HCT116 (cell line): Measurements from ENCODE around the gene VANGL1. TPM values are rescaled to one million over a fixed set of nuclear protein-coding genes. Genes with fewer than 3 reads are reported as not detected.

Source experiments
- ATAC-seq: fragments of 200-7000 bp; cut with Tn5 transposase; 2 replicates; pipeline ENCODE4 v1.9.1; 2020; ENCODE audit warnings: mild to moderate bottlenecking, moderate library complexity
- BruUV-seq: library from RNA; stranded (reverse); fragments of 400-500 nt; replicated peaks from 2 replicates; lab custom pipeline; 2021; lab: Mats Ljungman, UMichigan
- CTCF ChIA-PET: fragments of 300-600 bp; sonication (Branson Sonifier 250); formaldehyde crosslinking; loops from one replicate; lab custom pipeline; 2021; ENCODE audit warnings: antibody characterized with exemption; lab: Charles Lee
- POLR2A ChIA-PET: fragments of 300-600, 350-600 bp; sonication (Branson Sonifier 250); formaldehyde crosslinking; loops from one replicate; lab custom pipeline; 2021; ENCODE audit warnings: antibody characterized with exemption; lab: Charles Lee
- RAD21 ChIA-PET, 2 experiments: fragments of 300-600 bp; sonication (Branson Sonifier 250); formaldehyde crosslinking; loops; one replicate each; lab custom pipeline; 2023; ENCODE audit warnings: low total read pairs in 2 of 2; ENCODE audit not compliant: uncharacterized antibody in 2 of 2, unreplicated experiment in 2 of 2, low non-redundant PET in 1 of 2; lab: Charles Lee
- DNase-seq: peaks from one replicate; pipeline ENCODE4 v3.0.0-alpha.2; 2010; ENCODE audit warnings: low read depth, low spot score
- H2AFZ ChIP-seq: fragments of 200-600 bp; shearing (Covaris generic), sonication (generic); 2 replicates; pipeline ENCODE4 v1.6.1; 2017; ENCODE audit warnings: low read depth, mixed run types, mixed read lengths, antibody characterized with exemption, low read length; ENCODE audit not compliant: poor library complexity, severe bottlenecking
- H3K27ac ChIP-seq: 2 replicates; pipeline ENCODE4 v1.5.1; 2012; ENCODE audit warnings: low read depth, low read length
- H3K27me3 ChIP-seq: fragments of 200-600 bp; sonication (generic); 2 replicates; pipeline ENCODE4 v1.6.1; 2016; ENCODE audit warnings: mixed run types, low read length, mixed read lengths; ENCODE audit not compliant: insufficient read depth
- H3K36me3 ChIP-seq, 2 experiments: fragments of 200-500 bp in 1 of 2; fragments of 200-600 bp in 1 of 2; sonication (Bioruptor generic) in 1 of 2; sonication (generic) in 1 of 2; 2 replicates each; pipeline versions ENCODE4 v1.5.1 to v1.6.1; 2014 to 2016; ENCODE audit warnings: low read length in 2 of 2, inconsistent platforms in 1 of 2, mixed read lengths in 1 of 2, mixed run types in 1 of 2; ENCODE audit not compliant: insufficient read depth in 2 of 2, control insufficient read depth in 1 of 2
- H3K4me1 ChIP-seq, 2 experiments: fragments of 200-600 bp in 1 of 2; sonication (generic) in 1 of 2; 2 replicates each; pipeline versions ENCODE4 v1.5.1 to v1.6.1; 2012 to 2017; ENCODE audit warnings: low read length in 2 of 2, inconsistent platforms in 1 of 2, mild to moderate bottlenecking in 1 of 2, mixed read lengths in 1 of 2, mixed run types in 1 of 2, moderate library complexity in 1 of 2; ENCODE audit not compliant: insufficient read depth in 2 of 2, control insufficient read depth in 1 of 2
- H3K4me2 ChIP-seq: fragments of 200-600 bp; sonication (generic); 2 replicates; pipeline ENCODE4 v1.6.1; 2017; ENCODE audit warnings: mixed run types, low read length, mixed read lengths
- H3K4me3 ChIP-seq, 2 experiments: fragments of 200-600 bp in 1 of 2; sonication (generic) in 1 of 2; replicated peaks in 1 of 2; 2 replicates each; pipeline ENCODE4 v1.5.1; 2011 to 2016; ENCODE audit warnings: low read length in 2 of 2, control low read depth in 1 of 2, low read depth in 1 of 2, mild to moderate bottlenecking in 1 of 2, mixed read lengths in 1 of 2, mixed run types in 1 of 2
- H3K79me2 ChIP-seq: fragments of 200-600 bp; sonication (generic); 2 replicates; pipeline ENCODE4 v1.6.1; 2017; ENCODE audit warnings: mild to moderate bottlenecking, mixed run types, low read length, moderate library complexity, mixed read lengths; ENCODE audit not compliant: insufficient read depth
- H3K9ac ChIP-seq: fragments of 200-600 bp; sonication (generic); 2 replicates; pipeline ENCODE4 v1.6.1; 2016; ENCODE audit warnings: low read length, mixed read lengths
- H3K9me2 ChIP-seq: fragments of 200-600 bp; sonication (generic), shearing (Covaris generic); 2 replicates; pipeline ENCODE4 v1.6.1; 2017; ENCODE audit warnings: mixed run types, mild to moderate bottlenecking, moderate library complexity; ENCODE audit not compliant: insufficient read depth
- H3K9me3 ChIP-seq, 2 experiments: fragments of 200-500 bp in 1 of 2; fragments of 200-600 bp in 1 of 2; sonication (Bioruptor generic) in 1 of 2; sonication (generic) in 1 of 2; 2 replicates each; pipeline ENCODE4 v1.6.1; 2014 to 2017; ENCODE audit warnings: low read length in 2 of 2, mixed read lengths in 2 of 2, inconsistent platforms in 1 of 2, low read depth in 1 of 2, mild to moderate bottlenecking in 1 of 2, mixed run types in 1 of 2, moderate library complexity in 1 of 2; ENCODE audit not compliant: control insufficient read depth in 1 of 2, insufficient read depth in 1 of 2
- H4K20me1 ChIP-seq: fragments of 200-600 bp; sonication (generic), shearing (Covaris generic); 2 replicates; pipeline ENCODE4 v1.6.1; 2017; ENCODE audit warnings: mixed run types, mild to moderate bottlenecking, moderate library complexity; ENCODE audit not compliant: insufficient read depth
- EGR1 ChIP-seq: IDR thresholded peaks from 2 replicates; pipeline ENCODE4 v1.6.1; 2012; ENCODE audit warnings: low read depth
- ELF1 ChIP-seq: IDR thresholded peaks from 2 replicates; pipeline ENCODE4 v1.6.1; 2012; ENCODE audit warnings: low read depth, borderline replicate concordance
- EZH2phosphoT487 ChIP-seq: fragments of 200-600 bp; IDR thresholded peaks from 2 replicates; pipeline ENCODE4 v1.6.1; 2018; ENCODE audit warnings: antibody characterized with exemption, borderline replicate concordance
- SP1 ChIP-seq: IDR thresholded peaks from 2 replicates; pipeline ENCODE4 v1.6.1; 2012; ENCODE audit warnings: low read depth
- SRF ChIP-seq: IDR thresholded peaks from 2 replicates; pipeline ENCODE4 v1.6.1; 2012; ENCODE audit warnings: low read depth
- ZFX ChIP-seq: fragments of 450-650 bp; IDR thresholded peaks from 2 replicates; pipeline ENCODE4 v1.6.1; 2017
- ZNF274 ChIP-seq: fragments of 200-500 bp; sonication (Bioruptor generic); IDR thresholded peaks from 2 replicates; pipeline ENCODE4 v1.6.1; 2014; ENCODE audit warnings: mild to moderate bottlenecking, low read depth, low read length, inconsistent platforms
- intact Hi-C: fragments of 100-400 bp; cut with micrococcal nuclease; formaldehyde crosslinking; loops from 2 replicates; pipeline ENCODE4 v1.10.0; 2022
- total RNA-seq: library from RNA; stranded (reverse); gene quantifications from one replicate; pipeline ENCODE4 v1.2.1, GENCODE V29; 2021; ENCODE audit not compliant: unreplicated experiment
- TF ChIP-seq, protein P1 (sequence below): IDR thresholded peaks from 2 replicates; pipeline ENCODE4 v1.6.1; 2012; ENCODE audit warnings: low read depth

VANGL1 gene
- total RNA-seq, 1 experiment from 2014 or later = 23.5 TPM

DNA sequence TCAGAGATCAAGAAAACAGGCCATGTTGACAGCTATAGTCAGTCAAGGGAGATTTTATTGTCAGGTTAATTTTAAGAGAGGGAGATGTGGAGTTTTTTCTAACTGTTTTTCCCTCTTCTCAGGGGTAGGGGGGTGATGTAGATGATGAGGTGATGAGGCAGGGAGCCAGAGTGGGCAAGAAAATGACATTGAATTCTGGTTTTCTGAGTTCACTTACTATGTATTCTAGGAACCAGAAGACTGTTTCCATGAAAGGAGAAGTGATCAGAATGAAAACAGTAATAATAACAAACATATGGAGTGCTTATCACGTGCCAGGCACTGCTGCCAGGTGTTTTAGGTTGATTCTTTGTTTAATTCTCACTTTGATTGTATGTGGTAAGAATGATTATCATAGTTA lies 86.6 kb downstream of the VANGL1 start (continued):
- TF ChIP-seq, protein P1, sequence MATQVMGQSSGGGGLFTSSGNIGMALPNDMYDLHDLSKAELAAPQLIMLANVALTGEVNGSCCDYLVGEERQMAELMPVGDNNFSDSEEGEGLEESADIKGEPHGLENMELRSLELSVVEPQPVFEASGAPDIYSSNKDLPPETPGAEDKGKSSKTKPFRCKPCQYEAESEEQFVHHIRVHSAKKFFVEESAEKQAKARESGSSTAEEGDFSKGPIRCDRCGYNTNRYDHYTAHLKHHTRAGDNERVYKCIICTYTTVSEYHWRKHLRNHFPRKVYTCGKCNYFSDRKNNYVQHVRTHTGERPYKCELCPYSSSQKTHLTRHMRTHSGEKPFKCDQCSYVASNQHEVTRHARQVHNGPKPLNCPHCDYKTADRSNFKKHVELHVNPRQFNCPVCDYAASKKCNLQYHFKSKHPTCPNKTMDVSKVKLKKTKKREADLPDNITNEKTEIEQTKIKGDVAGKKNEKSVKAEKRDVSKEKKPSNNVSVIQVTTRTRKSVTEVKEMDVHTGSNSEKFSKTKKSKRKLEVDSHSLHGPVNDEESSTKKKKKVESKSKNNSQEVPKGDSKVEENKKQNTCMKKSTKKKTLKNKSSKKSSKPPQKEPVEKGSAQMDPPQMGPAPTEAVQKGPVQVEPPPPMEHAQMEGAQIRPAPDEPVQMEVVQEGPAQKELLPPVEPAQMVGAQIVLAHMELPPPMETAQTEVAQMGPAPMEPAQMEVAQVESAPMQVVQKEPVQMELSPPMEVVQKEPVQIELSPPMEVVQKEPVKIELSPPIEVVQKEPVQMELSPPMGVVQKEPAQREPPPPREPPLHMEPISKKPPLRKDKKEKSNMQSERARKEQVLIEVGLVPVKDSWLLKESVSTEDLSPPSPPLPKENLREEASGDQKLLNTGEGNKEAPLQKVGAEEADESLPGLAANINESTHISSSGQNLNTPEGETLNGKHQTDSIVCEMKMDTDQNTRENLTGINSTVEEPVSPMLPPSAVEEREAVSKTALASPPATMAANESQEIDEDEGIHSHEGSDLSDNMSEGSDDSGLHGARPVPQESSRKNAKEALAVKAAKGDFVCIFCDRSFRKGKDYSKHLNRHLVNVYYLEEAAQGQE = no peak
- TF ChIP-seq ZFX (no peak), EGR1 (no peak)
- TF ChIP-seq, all 23 proteins: peak for 0

DNA sequence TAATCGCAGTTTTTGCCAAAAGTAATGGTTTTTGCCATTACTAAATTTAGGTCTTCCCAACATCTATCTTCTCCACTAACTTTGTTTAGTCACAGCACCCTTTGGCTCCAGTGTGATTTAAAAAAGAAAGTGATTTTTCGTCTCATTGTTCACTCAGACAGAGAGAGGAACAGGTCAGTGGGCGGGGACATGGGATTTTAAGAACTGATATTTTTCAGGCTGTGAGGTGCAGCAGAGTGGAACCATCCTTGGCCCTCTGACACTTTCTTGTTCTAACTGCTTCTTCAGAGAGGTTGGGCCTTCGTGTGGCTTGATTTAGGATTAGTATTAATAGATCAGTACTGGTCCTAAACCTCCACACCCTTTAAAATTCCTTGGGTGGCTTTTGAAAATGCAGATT lies 88.0 kb downstream of the VANGL1 start:
- no peaks in the 10 kb centered on the region for H3K27me3 ChIP-seq
- no peaks in the 10 kb centered on the region for H3K79me2 ChIP-seq
- no peak overlapping the region for H3K9ac ChIP-seq
- H2AFZ ChIP-seq = no peak overlapping the region
- DNase-seq = no peak
- H3K27ac ChIP-seq = no peak overlapping the region
- H3K4me1 ChIP-seq = no peaks in the 10 kb centered on the region
- BruUV-seq = no TSS peak
- CTCF ChIA-PET = interaction anchor here (1.0 kb wide), 1 partner anchor 22 kb away, joined by 4 read pairs; no protein-coding TSS in a partner anchor
- ATAC-seq = no peak
- RAD21 ChIA-PET = no interaction called here
- no peak overlapping the region for H3K4me3 ChIP-seq
- no peaks in the 10 kb centered on the region for H3K9me2 ChIP-seq
- no peaks in the 10 kb centered on the region for H3K36me3 ChIP-seq
- POLR2A ChIA-PET = no interaction called here
- TF ChIP-seq ELF1 (no peak), ZNF274 (no peak), SP1 (no peak), SRF (no peak), EZH2phosphoT487 (no peak)
- TF ChIP-seq, protein P1 = no peak
- no peak overlapping the region for H3K4me2 ChIP-seq
- H3K9me3 ChIP-seq = no peaks in the 10 kb centered on the region
- intact Hi-C loops = no loop called here
- H4K20me1 ChIP-seq = no peaks in the 10 kb centered on the region
